Peyer's patch (tissue), 4 donors: ENCODE data around the gene ARRB1. TPM values are rescaled to one million over a fixed set of nuclear protein-coding genes. Genes with fewer than 3 reads are reported as not detected.
A peak's percentile ranks its signal among the peaks of the same experiment; 100 is the strongest.
"Not testable (repeated sequence)": the region's sequence is repeated elsewhere in the genome, so short reads cannot be mapped to it uniquely, and the experiment has no call there.

ENCODE experiments used
- DNase-seq, 3 donors: peaks; one replicate each; pipeline ENCODE4 v3.0.0-alpha.2; 2017 to 2019
- H3K27ac ChIP-seq, 4 donors: fragments of 200-600 bp; sonication (generic); one replicate each; pipeline ENCODE4 v1.5.1; 2016 to 2019
- H3K27me3 ChIP-seq, 2 donors: fragments of 200-600 bp; sonication (generic); one replicate each; pipeline ENCODE4 v1.5.1; 2019
- H3K36me3 ChIP-seq, 3 donors: fragments of 200-600 bp; sonication (generic); one replicate each; pipeline ENCODE4 v1.5.1; 2016 to 2019
- H3K4me1 ChIP-seq, 4 donors: fragments of 200-600 bp; sonication (generic); one replicate each; pipeline ENCODE4 v1.5.1; 2016 to 2019
- H3K4me3 ChIP-seq, 4 donors: fragments of 200-600 bp; sonication (generic); 1 replicate in 3 of 4; 2 replicates in 1 of 4; pipeline ENCODE4 v1.5.1; 2016 to 2019; ENCODE audit warnings: mild to moderate bottlenecking in 1 of 4
- H3K9me3 ChIP-seq, 4 donors: fragments of 200-600 bp; sonication (generic); one replicate each; pipeline ENCODE4 v1.5.1; 2016 to 2019; ENCODE audit warnings: mild to moderate bottlenecking in 1 of 4
- CTCF ChIP-seq, 6 experiments: fragments of 450-650 bp in 4 of 6; fragments of 200-600 bp in 2 of 6; sonication (generic) in 1 of 6; IDR thresholded peaks; one replicate each; pipeline ENCODE4 v1.5.1; 2017 to 2019; ENCODE audit warnings: antibody characterized with exemption in 6 of 6, mild to moderate bottlenecking in 3 of 6, moderate library complexity in 1 of 6
- POLR2A ChIP-seq, 2 donors: fragments of 450-650 bp; IDR thresholded peaks; one replicate each; pipeline ENCODE4 v1.5.1; 2017; ENCODE audit warnings: antibody characterized with exemption in 2 of 2, mild to moderate bottlenecking in 2 of 2, moderate library complexity in 2 of 2
- total RNA-seq, 4 donors: library from RNA; depleted of rRNA; stranded (reverse); fragments of >200 nt; gene quantifications; one replicate each; pipeline ENCODE4 v1.1.0, GENCODE V29; 2016

ARRB1 gene
- total RNA-seq, 4 donors from 2014 or later = 45.4 to 136 (median 90.6) TPM

- no peaks in the 10 kb centered on the region for H3K27me3 ChIP-seq
- TF ChIP-seq CTCF (IDR thresholded peaks at IDR 0.05) = no peak
- TF ChIP-seq POLR2A (IDR thresholded peaks at IDR 0.05) = no peak
- peaks cover 0 to 38% (median 2%) of the 10 kb centered on the region in 4 donors for H3K4me1 ChIP-seq
- H3K27ac ChIP-seq = no peak overlapping the region
- no peak overlapping the region for H3K4me3 ChIP-seq
- no peaks in the 10 kb centered on the region for H3K36me3 ChIP-seq
- no peaks in the 10 kb centered on the region for H3K9me3 ChIP-seq
- DNase-seq = no peak
These were observed 24.2 kb upstream of the ARRB1 start for GRCh38 chr11:75375626-75376025.

GRCh38 chr11:75374646-75375045 is 23.2 kb upstream of the ARRB1 start:
- H3K36me3 ChIP-seq = no peaks in the 10 kb centered on the region
- H3K4me1 ChIP-seq = peaks cover 0 to 30% (median 2%) of the 10 kb centered on the region in 4 donors
- DNase-seq = no peak
- no peaks in the 10 kb centered on the region for H3K27me3 ChIP-seq
- H3K27ac ChIP-seq = no peak overlapping the region
- no peaks in the 10 kb centered on the region for H3K9me3 ChIP-seq
- no peak overlapping the region for H3K4me3 ChIP-seq
- TF ChIP-seq CTCF (IDR thresholded peaks at IDR 0.05) = no peak

GRCh38 chr11:75373201-75373600 is 21.7 kb upstream of the ARRB1 start:
- no peak for DNase-seq

GRCh38 chr11:75371949-75372876 is 20.8 kb upstream of the ARRB1 start:
- Histone ChIP-seq H3K4me3 (peak overlapping the region in 1 of 4 donors; percentile 12), H3K4me1 (peaks cover 0 to 21% (median 2%) of the 10 kb centered on the region in 4 donors), H3K27me3 (no peaks in the 10 kb centered on the region), H3K36me3 (no peaks in the 10 kb centered on the region), H3K27ac (peak overlapping the region in 3 of 4 donors; percentile 67 to 92 (median 79)), H3K9me3 (no peaks in the 10 kb centered on the region)
- peak in 2 of 3 donors; percentile 59 to 62 for DNase-seq
- TF ChIP-seq CTCF (IDR thresholded peaks at IDR 0.05) (no peak), POLR2A (IDR thresholded peaks at IDR 0.05) (no peak)

More at GRCh38 chr11:75373201-75373600, 21.7 kb upstream of the ARRB1 start:
- TF ChIP-seq POLR2A (IDR thresholded peaks at IDR 0.05) (no peak), CTCF (IDR thresholded peaks at IDR 0.05) (no peak)
- H3K27ac ChIP-seq = peak overlapping the region in 1 of 4 donors; percentile 79
- H3K36me3 ChIP-seq = no peaks in the 10 kb centered on the region
- H3K27me3 ChIP-seq = no peaks in the 10 kb centered on the region
- no peaks in the 10 kb centered on the region for H3K9me3 ChIP-seq
- no peak overlapping the region for H3K4me3 ChIP-seq
- H3K4me1 ChIP-seq = peaks cover 0 to 21% (median 2%) of the 10 kb centered on the region in 4 donors

- H3K27me3 ChIP-seq = no peaks in the 10 kb centered on the region
These were observed 18.2 kb upstream of the ARRB1 start for GRCh38 chr11:75369560-75370255.

GRCh38 chr11:75366826-75367225 is 15.4 kb upstream of the ARRB1 start:
- DNase-seq, H3K4me3 ChIP-seq, H3K27me3 ChIP-seq, H3K9me3 ChIP-seq, H3K36me3 ChIP-seq, H3K27ac ChIP-seq, H3K4me1 ChIP-seq: not testable (repeated sequence)

More at GRCh38 chr11:75369560-75370255, 18.2 kb upstream of the ARRB1 start:
- Histone ChIP-seq H3K4me3 (no peak overlapping the region), H3K27ac (no peak overlapping the region), H3K36me3 (no peaks in the 10 kb centered on the region), H3K9me3 (no peaks in the 10 kb centered on the region), H3K4me1 (peaks cover 0 to 21% (median 2%) of the 10 kb centered on the region in 4 donors)
- DNase-seq = no peak
- TF ChIP-seq POLR2A (IDR thresholded peaks at IDR 0.05) (no peak), CTCF (IDR thresholded peaks at IDR 0.05) (no peak)
